SK-N-SH treated with all-trans-retinoic acid at 6 μM for 48 hours (cell line): ENCODE results near the gene RHO.

Experiments
- RARB ChIP-seq: fragments of 250-450 bp; sonication (Bioruptor Pico); IDR thresholded peaks from 2 replicates; pipeline ENCODE4 v1.8.0; 2021; ENCODE audit warnings: mild to moderate bottlenecking, moderate library complexity
- ZFP30 ChIP-seq: fragments of 450-650 bp; formaldehyde crosslinking; IDR thresholded peaks from 2 replicates; pipeline ENCODE4 v1.5.0; 2022; ENCODE audit warnings: mild to moderate bottlenecking, moderate library complexity

- no peak for TF ChIP-seq ZFP30 (CRISPR knock-in tag)
- no peak for TF ChIP-seq RARB
Observed at GRCh38 chr3:129571605-129572547, 43.4 kb downstream of the RHO start.
